GM13976 (cell line): ENCODE measurements around the gene CHRNB2.
A peak's percentile ranks its signal among the peaks of the same experiment; 100 is the strongest.

Experiments
- DNase-seq: peaks from one replicate; pipeline ENCODE4 v3.0.0; 2012; ENCODE audit warnings: low spot score
- CTCF ChIP-seq: IDR thresholded peaks from 2 replicates; pipeline ENCODE4 v1.5.1; 2012; ENCODE audit warnings: borderline replicate concordance, mild to moderate bottlenecking; ENCODE audit not compliant: insufficient read depth; ENCODE audit errors: extremely low read depth, missing control alignments, control extremely low read depth
- in situ Hi-C: fragments of 300-500 bp; cut with MboI; formaldehyde crosslinking; loops from one replicate; pipeline ENCODE4 v1.12.0; 2022; ENCODE audit warnings: low sequenced_read_pairs, mixed read lengths, inconsistent platforms; ENCODE audit not compliant: unreplicated experiment

CHRNB2 gene

DNA sequence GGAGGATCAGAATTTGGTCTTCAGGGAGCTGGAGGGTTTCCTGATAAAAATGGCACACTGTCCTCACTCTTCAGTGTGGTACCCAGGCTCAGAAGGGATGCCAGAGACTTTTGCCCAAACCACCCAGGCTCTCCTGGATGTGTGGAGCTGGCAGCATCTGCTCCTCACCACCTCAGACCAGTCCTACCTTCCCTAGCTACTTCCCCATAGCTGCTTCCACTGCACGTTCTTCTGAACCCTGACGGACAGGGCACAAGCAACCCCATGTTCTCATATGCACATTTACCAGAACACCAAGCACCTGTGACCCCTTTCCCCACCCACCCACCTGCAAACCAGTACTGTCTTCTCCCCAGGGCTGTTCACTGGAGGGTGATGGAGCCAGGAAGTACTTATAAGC is 35.7 kb downstream of the CHRNB2 start:
- in situ Hi-C loops, result no loop called here
- no peak for TF ChIP-seq CTCF

DNA sequence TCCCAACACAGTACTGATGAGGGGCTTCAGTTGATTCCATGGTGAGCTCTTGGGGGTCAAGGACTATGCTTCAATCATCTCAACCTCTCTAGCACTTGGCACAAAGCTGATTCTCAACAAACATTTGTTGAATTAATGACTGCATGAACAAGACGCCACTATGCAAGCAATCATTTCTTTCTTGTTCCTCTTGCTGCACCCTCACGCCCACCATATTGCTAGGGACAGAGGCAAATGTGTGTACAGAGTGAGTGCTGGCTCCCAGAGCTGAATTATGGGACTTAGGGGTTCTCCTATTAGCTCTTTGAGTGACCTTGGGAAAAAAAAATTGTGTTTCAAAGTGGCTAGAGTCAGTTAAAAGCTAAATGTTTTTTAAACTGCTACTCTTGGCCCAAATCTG is 38.0 kb downstream of the CHRNB2 start:
- in situ Hi-C loops, result no loop called here
- DNase-seq, result no peak

More for the DNA sequence above, 35.7 kb downstream of the CHRNB2 start:
- no peak for DNase-seq

DNA sequence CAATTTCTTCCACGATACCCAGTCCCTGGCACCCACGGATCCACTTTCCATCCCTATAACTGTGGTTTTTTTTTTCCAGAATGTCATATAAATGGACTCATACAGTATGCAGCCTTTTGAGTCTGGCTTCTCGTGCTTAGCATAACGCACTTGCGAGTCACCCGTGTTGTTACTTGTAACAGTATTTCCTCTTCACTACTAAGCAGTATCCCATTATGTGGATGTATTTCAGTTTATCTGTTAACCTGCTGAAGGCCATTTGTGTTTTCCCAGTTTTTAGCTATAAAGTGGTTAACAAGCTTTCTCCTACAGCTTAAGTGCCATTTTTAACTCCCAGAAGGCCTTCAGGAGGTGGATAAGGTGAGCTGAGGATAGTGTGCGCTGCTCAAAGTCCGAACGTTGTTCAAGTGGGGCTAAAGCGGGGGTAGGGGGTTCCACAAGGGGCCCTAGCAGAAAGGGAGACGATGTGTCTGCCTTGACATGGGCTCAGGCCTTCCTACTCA is 39.6 kb downstream of the CHRNB2 start:
- no peak for DNase-seq
- in situ Hi-C loops, result no loop called here

More for the DNA sequence above, 38.0 kb downstream of the CHRNB2 start:
- TF ChIP-seq CTCF, result no peak

DNA sequence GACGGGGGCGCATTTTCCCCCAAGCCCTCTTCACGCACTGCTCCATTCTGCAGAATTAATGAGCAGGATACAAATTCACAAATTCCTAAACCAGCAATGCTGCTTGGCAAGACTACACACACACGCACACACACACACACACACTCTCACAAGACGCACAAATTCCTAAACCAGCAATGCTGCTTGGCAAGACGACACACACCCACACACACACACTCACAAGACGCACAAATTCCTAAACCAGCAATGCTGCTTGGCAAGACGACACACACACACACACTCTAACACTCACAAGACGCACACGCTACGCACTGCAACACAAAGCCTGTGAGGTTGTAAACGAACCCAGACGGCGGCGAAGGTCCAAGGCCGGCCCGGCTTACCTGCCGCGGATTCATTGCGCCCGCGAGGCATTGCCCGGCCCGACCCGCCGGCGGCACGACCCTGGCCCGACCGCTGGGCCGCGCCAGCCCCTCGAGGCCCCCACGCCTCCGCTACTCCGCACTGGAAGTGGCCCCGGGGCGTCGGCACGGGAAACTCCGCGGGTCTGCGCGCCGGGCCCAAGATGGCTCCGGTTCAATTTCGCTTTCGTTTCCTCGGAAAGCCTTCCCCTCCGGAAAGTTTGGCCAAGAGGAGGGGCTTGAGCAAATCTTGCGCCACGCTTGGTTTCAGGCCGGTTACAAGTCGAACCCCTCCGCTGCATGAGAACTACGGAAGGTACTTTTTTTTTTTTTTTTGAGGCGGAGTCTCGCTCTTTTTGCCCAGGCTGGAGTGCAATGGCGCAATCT is 40.2 kb downstream of the CHRNB2 start, which contains the start of gene ADAR:
Gene ADAR, minus strand, starts transcription at position 578 of the 788 bp plus-strand sequence. Its CDS starts 180 bp downstream, at position 398.
- peak; percentile 91 for DNase-seq
- in situ Hi-C loops, result no loop called here
- TF ChIP-seq CTCF, result no peak

More for the DNA sequence above, 39.6 kb downstream of the CHRNB2 start:
- TF ChIP-seq CTCF, result no peak

DNA sequence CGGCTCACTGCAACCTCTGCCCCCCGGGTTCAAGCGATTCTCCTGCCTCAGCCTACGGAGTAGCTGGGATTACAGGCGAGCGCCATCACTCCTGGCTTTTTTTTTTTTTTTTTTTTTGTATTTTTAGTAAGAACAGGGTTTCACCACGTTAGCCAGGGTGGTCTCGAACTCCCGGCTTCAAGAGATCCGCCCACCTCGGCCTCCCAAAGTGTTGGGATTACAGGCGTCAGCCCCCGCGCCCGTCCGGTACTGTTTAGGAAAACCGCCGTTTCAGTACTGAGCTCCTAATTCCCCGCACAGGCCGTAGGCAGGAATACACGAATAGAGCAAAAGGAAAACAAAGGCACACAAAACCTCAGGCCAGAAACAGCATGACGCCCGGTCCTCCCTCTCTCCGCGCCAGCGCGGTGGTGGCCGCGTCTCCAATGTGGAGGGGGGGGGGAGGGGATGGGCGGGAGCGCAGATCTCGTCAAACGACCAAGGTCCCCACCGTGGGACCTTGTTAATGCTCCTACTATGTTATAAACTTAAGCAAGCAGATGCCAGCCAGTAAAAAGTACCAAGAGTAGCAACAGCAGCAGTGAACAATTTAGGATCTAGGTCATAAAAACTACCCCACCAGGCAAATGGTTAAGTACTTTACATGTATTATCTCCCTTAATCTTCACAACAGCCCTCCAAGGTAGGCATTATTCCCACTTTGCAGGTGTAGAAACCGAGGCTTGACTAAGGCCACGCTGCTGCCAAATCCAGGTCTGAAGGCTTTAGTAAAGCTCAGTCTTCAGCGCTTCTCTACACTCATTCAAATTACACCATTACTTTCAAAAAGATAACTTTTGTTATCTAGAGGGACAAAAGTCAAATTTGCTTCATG is 41.1 kb downstream of the CHRNB2 start:
- in situ Hi-C loops, result no loop called here
- DNase-seq, result no peak
- no peak for TF ChIP-seq CTCF
